HG03025 (cell line): ENCODE results near the gene ADAM21.
"Not testable (repeated sequence)": the region's sequence is repeated elsewhere in the genome, so short reads cannot be mapped to it uniquely, and the experiment has no call there.

Experiments
- ATAC-seq: cut with Tn5 transposase; IDR thresholded peaks from one replicate; pipeline ENCODE4 v1.9.1; 2021; ENCODE audit warnings: mild to moderate bottlenecking, moderate library complexity; ENCODE audit not compliant: unreplicated experiment, low FRiP score

Gene ADAM21

DNA sequence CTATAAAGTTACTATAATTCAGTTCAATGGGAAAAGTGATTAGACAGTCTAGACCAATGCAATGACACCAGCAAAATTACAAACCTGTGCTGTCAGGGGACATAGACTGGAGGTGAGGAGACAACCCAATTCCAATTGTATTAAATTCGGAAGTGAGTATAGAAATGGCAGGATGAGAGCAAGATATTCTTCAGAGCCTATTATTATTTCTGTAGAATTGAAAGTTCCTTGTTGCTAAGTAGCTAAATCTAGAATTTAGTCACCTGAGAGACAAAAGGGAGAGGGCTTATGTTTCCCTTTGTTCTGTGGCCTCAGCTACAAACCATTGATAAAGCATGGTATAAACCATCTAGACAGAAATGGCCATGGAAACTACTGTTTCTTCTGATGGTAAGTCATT, at the start of gene ADAM21:
TSS of gene ADAM21 (plus strand) at position 301 of the 400 bp plus-strand sequence. CDS start 5,326 bp downstream, outside the sequence.
- ATAC-seq: no peak

DNA sequence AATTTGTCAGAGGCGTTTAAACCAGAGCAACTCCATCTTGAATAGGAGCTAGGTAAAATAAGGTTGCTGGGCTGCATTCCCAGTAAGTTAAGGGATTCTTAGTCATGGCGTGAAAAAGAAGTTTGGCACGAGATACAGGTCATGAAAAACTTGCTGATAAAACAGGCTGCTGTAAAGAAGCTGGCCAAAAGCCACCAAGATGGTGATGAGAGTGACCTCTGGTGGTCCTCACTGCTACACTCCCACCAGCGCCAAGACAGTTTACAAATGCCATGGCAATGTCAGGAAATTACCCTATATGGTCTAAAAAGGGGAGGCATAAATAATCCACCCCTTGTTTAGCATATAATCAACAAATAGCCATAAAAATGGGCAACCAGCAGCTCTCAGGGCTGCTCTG, 48.6 kb upstream of the ADAM21 start:
- not testable (repeated sequence) for ATAC-seq

DNA sequence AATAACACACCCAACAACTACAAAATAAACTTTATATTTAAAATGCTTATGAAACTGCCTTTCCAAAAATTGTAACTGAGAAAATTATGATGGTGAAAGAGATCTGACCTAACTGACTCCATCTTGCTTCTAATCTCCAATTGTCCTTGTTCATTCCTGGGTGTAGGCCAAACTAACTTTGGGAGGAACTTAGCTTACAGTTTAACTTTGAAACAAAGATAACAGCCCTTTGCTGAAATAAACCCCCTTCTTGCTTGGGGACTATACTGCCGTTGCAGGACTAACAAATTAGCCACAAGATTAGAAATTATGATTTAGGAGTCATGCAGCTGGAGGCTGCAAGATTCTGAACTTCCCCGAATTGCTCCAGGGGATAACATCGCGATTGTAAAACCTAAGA, 45.8 kb upstream of the ADAM21 start:
- ATAC-seq: not testable (repeated sequence)

DNA sequence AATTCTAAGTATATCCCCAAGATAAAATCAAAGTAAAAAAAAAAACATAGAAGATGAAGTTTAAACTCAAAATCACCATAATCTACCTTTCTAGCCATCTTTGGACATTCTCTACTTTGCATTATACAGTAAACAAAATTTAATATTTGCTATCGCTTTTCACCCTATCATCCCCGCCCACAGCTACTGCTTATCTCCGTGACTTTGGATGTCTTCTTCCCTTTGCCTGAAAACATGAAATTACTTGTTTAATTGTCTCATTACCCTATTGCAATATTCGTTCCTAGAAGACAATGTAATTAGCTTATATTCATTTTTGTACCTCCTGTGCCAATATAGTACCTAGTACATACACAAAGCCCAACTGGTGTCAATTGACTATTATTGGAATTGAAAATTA, 44.4 kb upstream of the ADAM21 start:
- ATAC-seq: no peak

DNA sequence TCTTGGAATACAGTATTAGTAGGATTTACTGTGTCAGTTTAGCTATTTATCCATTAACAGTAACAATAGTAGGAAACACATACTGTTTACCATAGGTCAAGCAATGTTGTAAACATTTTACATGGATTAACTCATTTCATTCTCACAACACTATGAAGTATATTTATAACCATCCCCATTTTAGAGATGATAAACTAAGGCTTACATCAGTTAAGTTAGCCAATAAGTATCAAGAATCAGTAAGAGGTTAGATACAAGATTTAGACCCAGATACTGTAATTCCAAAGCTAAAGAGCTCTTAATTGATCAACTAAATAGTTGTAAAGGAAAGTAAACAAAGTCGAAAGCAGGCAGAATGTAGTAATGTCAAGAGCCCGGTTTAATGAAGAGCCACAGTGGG, 36.2 kb upstream of the ADAM21 start:
- ATAC-seq: no peak

DNA sequence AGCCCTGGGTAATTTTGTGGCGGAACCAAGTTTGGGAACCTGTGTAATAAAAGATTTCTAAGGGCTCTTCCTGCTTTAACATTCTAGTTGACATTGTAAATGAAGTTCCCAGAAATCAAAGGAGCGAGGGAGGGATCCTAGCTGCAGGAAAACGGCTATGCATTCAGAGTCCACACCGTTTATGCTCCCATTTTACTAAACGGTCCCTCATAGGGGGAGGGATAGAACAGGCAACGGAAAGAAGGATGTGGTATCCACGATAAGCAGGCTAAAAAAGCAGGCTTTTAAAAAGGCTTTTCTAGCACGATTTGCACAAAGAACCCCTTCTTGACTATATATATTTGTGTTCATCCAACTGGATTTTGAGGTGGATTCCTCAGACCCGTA, 35.6 kb upstream of the ADAM21 start:
- ATAC-seq: no peak

DNA sequence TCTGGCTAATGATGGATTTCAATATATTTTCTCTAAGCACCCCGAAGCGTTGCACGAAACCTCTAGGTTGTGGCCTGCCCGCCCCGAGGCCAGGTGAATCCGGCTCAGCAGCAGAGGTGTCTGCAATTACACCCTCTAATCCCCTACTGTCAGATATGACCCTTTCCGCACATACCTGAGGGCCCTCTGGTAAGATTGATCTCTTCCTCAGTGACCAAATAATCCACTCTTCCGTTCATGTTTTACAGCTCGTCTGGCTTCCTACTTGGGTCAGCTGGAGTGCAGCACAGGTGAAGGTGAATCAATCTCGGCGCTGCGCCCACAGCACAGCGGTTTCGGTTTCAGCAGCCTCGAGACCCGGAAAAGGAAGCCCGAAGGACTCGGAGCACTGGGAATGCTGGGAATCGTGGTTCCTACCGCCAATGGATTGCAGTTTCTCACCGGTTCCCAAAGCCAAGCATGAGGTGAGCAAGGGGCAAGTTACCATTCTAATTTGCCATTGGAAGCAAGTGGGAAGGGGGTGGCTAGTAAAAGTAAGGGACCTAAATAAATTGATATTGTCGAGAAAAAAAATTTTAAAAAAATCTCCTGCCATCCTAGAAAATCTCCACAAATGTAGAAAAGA, 35.1 kb upstream of the ADAM21 start, which contains the start of gene SYNJ2BP:
TSS of gene SYNJ2BP (minus strand) at position 366 of the 625 bp plus-strand sequence. CDS start at position 239, 127 bp downstream.
- no peak for ATAC-seq

DNA sequence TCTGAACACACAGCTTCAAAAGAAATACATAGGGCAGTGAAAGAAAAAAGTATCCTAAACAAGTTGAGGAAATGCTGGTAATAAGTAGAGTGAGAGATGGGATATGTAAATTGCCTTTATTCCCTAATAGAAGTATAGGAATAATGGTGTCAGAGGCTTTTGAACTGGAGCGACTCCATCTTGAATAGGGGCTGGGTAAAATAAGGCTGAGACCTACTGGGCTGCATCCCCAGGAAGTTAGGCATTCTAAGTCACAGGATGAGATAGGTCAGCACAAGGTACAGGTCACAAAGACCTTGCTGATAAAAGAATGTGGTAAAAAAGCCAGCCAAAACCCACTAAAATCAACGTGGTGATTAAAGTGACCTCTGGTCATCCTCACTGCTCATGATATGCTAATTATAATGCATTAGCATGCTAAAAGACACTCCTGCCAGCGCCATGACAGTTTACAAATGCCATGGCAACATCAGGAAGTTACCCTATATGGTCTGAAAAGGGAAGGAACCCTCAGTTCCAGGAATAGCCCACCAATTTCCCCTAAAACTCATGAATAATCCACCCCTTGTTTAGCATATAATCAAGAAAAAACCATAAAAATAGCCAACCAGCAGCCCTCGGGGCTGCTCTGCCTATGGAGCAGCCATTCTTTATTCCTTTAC, 32.6 kb upstream of the ADAM21 start:
- not testable (repeated sequence) for ATAC-seq

DNA sequence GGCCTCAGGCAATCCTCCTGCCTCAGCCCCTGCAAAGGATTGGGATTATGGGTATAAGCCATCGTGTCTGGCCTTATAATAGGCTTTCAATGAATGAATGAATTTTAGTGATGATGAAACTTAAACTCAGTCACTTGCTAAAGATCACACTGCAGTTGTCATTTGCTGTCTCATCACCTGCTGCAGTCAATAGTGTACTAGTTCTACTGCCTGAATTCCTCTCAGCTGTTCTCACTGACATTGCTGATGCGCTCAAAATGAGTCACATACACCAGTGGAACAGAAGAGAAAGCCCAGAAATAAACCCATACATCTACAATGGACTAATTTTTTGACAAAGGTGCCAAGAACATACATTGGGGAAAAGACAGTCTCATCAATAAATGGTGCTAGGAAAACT, 29.4 kb upstream of the ADAM21 start:
- no peak for ATAC-seq

DNA sequence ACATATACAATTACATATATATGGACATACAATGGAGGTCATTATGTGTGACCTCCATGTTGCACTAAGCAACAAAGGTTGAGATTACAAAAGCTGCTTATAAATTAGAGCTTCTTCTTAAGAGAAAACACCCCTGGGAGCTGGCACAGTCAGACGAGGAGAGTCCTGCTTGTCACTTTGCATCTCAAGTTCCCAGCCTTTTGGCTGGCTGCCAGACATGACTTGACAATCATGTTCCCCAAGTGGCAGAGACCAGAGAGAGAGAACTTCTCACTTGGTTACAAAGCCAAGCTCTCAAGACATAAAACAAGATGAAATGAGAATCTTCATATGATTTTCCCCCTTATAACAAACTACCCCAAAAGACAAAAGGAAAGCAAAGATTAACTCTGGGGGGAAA, 26.6 kb upstream of the ADAM21 start:
- ATAC-seq: no peak

DNA sequence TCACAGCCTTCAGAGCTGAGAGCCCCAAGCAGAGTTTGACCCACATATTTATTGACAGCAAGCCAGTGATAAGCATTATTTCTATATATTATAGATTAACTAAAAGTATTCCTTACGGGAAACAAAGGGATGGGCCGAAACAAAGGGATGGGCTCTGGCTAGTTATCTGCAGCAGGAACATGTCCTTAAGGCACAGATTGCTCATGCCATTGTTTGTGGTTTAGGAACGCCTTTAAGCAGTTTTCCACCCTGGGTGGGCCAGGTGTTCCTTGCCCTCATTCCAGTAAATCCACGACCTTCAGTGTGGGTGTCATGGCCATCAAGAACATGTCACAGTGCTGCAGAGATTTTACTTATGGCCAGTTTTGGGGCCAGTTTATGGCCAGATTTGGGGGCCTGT, 25.4 kb upstream of the ADAM21 start:
- ATAC-seq: not testable (repeated sequence)

DNA sequence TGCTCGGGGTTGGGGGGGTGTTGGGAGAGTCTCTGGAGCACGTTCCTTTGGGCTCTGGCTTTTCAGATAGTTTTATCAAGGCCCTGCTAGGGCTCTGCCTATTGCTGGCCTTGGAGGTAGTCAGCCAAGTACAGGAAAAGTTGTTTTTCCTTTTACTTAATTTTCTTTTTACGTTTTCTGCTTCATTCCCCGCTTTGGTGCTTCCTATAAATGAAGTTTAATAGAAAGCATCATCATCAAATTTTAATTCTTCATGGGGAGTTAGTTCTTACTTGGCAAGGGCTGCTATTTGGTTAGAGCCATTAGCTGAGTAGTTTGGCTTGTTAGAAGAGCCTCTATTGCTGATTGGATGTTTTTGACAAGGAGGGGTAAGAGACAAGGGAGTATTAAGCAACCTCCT, 15.1 kb upstream of the ADAM21 start:
- ATAC-seq: no peak

DNA sequence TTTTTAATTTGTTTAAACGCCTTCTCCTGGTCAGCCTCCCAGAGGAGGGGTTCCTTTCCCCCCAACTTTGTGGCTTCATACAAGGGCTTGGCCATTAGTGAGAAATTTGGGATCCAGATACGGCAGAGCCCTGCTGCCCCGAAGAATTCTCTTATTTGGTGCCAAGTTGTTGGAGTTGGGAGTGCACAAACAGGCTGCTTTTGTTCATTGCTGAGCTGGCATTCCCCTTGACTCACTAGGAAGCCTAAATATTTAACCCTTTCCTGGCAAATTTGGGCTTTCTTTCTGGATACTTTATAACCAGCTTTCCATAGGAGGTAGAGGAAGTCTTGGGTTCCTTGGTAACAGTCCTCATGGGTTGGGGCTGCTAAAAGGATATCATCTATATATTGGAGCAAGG, 10.3 kb upstream of the ADAM21 start:
- no peak for ATAC-seq

DNA sequence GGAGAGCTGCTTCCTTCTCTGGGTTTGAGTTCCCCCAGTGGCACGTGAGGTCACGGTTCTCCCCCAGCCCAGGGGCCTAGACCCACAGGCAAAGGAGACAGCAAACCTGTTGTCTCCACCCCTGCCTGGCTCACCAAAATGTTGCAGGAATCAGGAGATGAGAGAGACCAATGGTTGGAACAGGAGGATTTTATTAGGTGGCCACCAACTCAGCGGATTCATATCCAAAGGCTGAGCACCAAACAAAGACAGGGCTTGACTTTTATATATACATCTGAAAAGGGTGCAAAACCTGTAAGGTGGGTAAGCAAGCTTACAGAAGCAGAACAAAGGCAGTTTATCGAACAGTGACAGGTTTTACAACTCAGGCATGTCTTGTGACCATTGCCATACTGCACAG, 9.2 kb upstream of the ADAM21 start:
- no peak for ATAC-seq

DNA sequence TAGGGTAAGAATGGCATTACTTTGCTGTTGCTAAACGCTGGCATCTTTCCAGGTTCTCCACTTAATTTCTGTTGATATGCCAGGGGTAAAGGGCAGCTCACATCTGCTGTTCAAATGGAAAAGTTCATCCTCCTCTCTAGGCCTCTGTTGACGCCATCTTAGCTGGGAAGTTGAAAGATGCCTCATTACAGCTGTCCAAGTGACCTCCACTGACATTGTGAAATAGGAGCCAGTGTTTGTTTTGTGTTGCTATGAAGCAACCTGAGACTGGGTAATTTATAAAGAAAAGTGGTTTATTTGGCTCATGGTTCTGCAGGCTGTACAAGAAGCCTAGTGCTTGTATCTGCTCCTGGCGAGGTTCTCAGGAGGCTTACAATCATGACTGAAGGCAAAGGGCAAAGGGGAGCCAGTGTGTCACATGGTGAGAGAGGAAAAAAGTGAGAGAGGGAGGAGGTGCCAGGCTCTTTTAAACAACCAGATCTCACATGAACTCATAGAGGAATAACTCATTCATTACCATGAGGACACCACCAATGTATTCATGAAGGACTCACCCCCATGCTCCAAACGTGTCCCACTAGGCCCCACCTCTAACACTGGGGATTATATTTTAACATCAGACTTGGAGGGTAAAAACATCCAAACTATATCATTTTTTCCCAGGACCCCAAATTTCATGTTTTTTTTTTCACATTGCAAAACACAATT, 3.2 kb upstream of the ADAM21 start:
- ATAC-seq: no peak

DNA sequence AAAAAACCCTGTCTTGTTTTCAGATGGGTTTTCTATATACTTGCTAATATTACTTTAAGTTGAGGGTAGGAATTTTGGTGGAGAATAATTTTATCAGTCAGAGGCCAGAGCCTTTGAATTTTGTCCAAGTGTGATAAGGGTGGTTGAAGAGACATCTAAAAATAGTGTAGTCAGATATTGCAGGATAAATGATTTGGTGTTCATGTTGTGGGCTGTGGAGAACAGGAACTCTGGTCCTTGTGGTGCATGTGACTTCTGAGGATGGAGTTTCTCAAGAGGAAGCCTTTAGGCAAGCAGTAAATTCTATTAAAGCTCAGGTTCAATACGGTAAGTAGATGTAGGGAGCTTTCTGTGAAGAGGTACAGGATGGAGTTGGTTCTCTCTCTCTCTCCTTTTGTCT, 2.8 kb downstream of the ADAM21 start:
- no peak for ATAC-seq

DNA sequence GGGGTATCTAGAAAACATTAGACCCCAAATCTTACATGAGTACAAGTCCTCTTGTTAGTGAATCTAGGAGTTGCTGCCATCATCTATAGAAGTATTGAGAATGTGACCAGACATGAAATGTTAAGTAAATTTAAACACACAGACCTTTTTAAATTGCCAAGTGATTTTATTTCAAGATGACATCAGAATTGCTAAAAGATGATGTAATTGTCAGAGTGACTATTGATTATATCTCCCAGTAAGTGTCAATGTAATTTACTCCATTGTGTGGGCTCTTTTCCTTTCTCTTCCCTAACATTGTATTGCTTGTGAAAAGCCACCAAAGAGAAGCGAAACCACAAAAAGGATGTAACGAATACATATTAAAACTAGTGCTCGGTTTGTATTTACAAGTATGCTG, 16.8 kb downstream of the ADAM21 start:
- no peak for ATAC-seq

DNA sequence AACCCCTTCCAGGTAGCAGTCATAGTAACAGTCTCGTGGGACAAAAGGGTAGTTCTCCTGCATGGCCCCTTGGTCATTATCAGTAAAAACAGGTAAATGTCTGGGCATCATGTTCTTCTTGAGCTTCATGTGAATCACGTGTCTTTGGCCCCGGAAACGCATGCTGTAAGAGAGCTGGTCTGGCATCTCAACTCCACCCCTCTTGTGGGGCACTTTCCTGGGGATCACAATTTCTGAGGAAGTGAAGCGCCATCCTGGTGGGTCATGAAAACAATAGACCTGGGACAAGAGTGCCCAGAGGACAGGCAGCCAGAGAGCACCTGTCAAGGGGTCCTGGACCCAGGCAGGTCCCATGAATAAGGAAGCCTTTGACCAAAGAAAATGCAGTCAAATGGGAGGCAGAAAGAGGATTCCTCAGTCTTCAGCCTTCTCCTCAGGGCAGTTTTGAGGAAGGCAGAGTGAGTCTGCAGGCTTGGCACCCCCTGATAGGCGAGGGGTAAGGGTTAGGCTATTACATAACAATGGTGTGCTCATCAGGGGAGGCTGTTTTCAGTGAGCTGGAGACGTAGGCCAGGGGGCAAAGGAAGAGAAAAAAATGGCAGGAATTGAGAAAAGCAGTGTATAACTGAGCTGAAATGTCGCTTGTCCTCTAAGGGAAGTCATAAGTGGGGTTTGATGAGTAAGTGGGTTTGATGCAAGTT, 19.0 kb downstream of the ADAM21 start:
- ATAC-seq: not testable (repeated sequence)

DNA sequence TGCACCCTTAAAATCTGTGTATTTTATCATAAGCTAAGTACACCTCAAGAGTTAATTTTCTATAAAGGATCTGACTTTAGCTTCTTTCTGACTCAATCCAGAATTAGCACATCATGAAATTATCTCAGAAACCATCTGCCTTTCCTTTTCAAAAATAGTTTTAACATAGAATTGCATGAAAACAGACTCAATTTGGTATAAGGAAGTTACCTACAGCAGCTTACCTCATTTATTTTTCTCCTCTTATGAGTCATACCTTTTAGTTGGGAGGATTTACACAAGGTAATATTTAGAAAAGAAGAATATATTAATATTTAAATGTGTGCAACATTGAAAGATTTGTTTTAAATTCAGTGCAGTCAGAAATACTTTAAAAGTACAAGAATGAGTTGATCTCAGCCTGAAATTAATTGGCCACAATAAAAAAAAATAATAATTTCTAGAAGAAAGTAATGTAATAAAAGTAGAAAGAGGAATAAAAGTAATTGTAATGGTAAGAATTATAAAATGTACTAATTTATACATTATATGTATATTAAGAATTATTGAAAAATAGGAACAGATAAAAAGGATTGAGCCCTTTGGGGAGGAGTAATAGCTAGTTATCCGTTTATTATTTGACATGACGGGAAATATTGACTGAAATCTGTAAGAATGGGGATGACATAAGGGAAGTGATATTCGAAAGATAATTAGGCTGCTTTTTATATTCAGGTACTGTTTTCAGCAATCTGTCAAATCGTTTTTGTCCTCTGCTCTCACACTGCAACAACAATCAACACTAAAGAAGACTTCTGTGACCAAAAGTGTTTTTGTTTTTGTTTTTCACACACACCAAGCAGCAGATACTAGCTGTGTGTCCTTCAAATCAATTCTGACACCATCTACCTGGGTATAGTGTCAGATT, 20.5 kb downstream of the ADAM21 start:
- ATAC-seq: no peak

DNA sequence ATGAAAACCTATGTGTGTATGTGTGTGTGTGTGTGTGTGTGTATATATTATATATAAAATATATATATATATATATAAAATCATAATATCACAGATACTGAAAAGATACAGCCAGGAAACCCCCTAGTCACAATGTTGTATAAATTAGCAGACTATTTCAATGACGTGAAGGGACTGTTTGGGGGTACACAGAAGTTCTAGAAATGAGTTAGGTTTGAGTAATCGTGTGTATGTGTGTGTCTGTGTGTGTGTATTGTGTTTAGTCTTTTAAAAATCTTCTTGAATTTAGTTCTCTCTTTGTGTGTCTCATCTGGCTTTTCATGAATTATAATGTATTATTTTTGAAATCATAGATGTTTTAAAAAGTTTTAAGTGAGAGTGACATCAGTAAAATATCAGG, 21.9 kb downstream of the ADAM21 start:
- ATAC-seq: no peak
